Thoracic aorta (tissue), 2 donors: ENCODE data around the gene BEGAIN. TPM values are rescaled to one million over a fixed set of nuclear protein-coding genes. Genes with fewer than 3 reads are reported as not detected.

Experiments used
- ATAC-seq: fragments of 150-250 bp; one replicate; pipeline ENCODE4 v1.8.0; 2017; ENCODE audit warnings: low read depth; ENCODE audit not compliant: insufficient number of reproducible peaks, low FRiP score
- DNase-seq: peaks from one replicate; pipeline ENCODE4 v3.0.0-alpha.2; 2020; ENCODE audit warnings: low spot score
- H3K27ac ChIP-seq, 2 donors: fragments of 200-600 bp; sonication (generic); 1 replicate in 1 of 2; 2 replicates in 1 of 2; pipeline ENCODE4 v1.5.1; 2016; ENCODE audit warnings: mild to moderate bottlenecking in 2 of 2, moderate library complexity in 2 of 2
- H3K27me3 ChIP-seq: fragments of 200-600 bp; sonication (generic); replicated peaks from 2 replicates; pipeline ENCODE4 v1.6.0; 2016; ENCODE audit warnings: mild to moderate bottlenecking; ENCODE audit not compliant: insufficient read depth
- H3K36me3 ChIP-seq: fragments of 200-600 bp; sonication (generic); one replicate; pipeline ENCODE4 v1.5.1; 2016
- H3K4me1 ChIP-seq, 2 donors: fragments of 200-600 bp; sonication (generic); 1 replicate in 1 of 2; 2 replicates in 1 of 2; pipeline versions ENCODE4 v1.5.1 to v1.6.0; 2016; ENCODE audit warnings: low read depth in 2 of 2, mild to moderate bottlenecking in 1 of 2; ENCODE audit not compliant: control insufficient read depth in 1 of 2
- H3K4me3 ChIP-seq: fragments of 200-600 bp; sonication (generic); 2 replicates; pipeline ENCODE4 v1.5.1; 2016; ENCODE audit warnings: mild to moderate bottlenecking
- H3K9me3 ChIP-seq: fragments of 200-600 bp; sonication (generic); 2 replicates; pipeline ENCODE4 v1.5.1; 2016
- CTCF ChIP-seq: fragments of 200-600 bp; sonication (generic); IDR thresholded peaks from one replicate; pipeline ENCODE4 v1.5.1; 2019; ENCODE audit warnings: antibody characterized with exemption
- total RNA-seq, 2 donors: library from RNA; depleted of rRNA; stranded (reverse); fragments of >200 nt; gene quantifications; one replicate each; pipeline versions ENCODE4 v1.1.0 to v1.2.3, GENCODE V29; 2016

Gene BEGAIN
- total RNA-seq, 2 donors from 2014 or later = 0.27 to 0.85 TPM

DNA sequence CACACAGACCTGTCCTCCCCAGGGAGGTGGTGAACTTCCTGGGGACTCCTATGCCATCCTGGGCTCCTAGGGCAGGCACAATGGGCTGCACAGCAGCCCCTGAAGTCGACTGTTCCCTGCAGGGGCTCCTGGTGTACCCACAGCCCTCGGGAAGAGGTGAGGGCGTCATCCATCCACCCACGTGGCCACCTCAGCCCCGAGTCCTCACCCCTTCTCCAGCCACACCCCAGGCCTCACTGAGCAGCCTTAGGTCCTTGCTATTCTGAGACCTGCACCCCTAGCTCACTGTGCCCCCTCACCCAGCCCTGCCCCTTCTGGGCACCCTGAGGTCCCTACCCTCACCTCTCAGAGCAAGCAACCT, 38.9 kb downstream of the BEGAIN start:
- ATAC-seq = no peak
- no peak overlapping the region for H3K27ac ChIP-seq
- DNase-seq = no peak
- no peaks in the 10 kb centered on the region for H3K9me3 ChIP-seq
- no peak for TF ChIP-seq CTCF
- no peak overlapping the region for H3K4me3 ChIP-seq
- H3K4me1 ChIP-seq = peaks cover 0 to 17% of the 10 kb centered on the region in 2 donors
- no peaks in the 10 kb centered on the region for H3K36me3 ChIP-seq
- no peaks in the 10 kb centered on the region for H3K27me3 ChIP-seq

GRCh38 chr14:100547633-100548294, 39.5 kb downstream of the BEGAIN start:
- Histone ChIP-seq H3K4me3 (no peak overlapping the region), H3K27me3 (no peaks in the 10 kb centered on the region), H3K36me3 (no peaks in the 10 kb centered on the region), H3K27ac (no peak overlapping the region), H3K4me1 (peaks cover 0 to 17% of the 10 kb centered on the region in 2 donors), H3K9me3 (no peaks in the 10 kb centered on the region)
- no peak for ATAC-seq
- no peak for TF ChIP-seq CTCF
- no peak for DNase-seq

GRCh38 chr14:100546051-100546443, 41.2 kb downstream of the BEGAIN start:
- H3K27ac ChIP-seq = no peak overlapping the region
- no peaks in the 10 kb centered on the region for H3K9me3 ChIP-seq
- H3K36me3 ChIP-seq = no peaks in the 10 kb centered on the region
- H3K4me1 ChIP-seq = peaks cover 0 to 17% of the 10 kb centered on the region in 2 donors
- DNase-seq = no peak
- TF ChIP-seq CTCF = no peak
- ATAC-seq = no peak
- no peak overlapping the region for H3K4me3 ChIP-seq
- no peaks in the 10 kb centered on the region for H3K27me3 ChIP-seq

GRCh38 chr14:100545359-100545758, 41.9 kb downstream of the BEGAIN start:
- TF ChIP-seq CTCF = no peak
- Histone ChIP-seq H3K9me3 (no peaks in the 10 kb centered on the region), H3K27me3 (no peaks in the 10 kb centered on the region), H3K4me3 (no peak overlapping the region), H3K36me3 (no peaks in the 10 kb centered on the region), H3K4me1 (peaks cover 0 to 17% of the 10 kb centered on the region in 2 donors), H3K27ac (no peak overlapping the region)
- no peak for ATAC-seq
- DNase-seq = no peak

GRCh38 chr14:100544506-100545141, 42.6 kb downstream of the BEGAIN start:
- H3K4me1 ChIP-seq = peaks cover 0 to 14% of the 10 kb centered on the region in 2 donors
- H3K27me3 ChIP-seq = no peaks in the 10 kb centered on the region
- no peaks in the 10 kb centered on the region for H3K36me3 ChIP-seq
- H3K27ac ChIP-seq = no peak overlapping the region
- DNase-seq (no peak), ATAC-seq (no peak)
- no peak overlapping the region for H3K4me3 ChIP-seq
- no peaks in the 10 kb centered on the region for H3K9me3 ChIP-seq
- TF ChIP-seq CTCF = no peak
